Activated T-cell treated with anti-CD3 and anti-CD28 coated beads for 4 hours (primary cell): ENCODE results near the gene DTX1.
"Not testable (repeated sequence)": the region's sequence is repeated elsewhere in the genome, so short reads cannot be mapped to it uniquely, and the experiment has no call there.

ENCODE experiments used
- DNase-seq: peaks from one replicate; pipeline ENCODE4 v3.0.0-alpha.2; 2020

The DTX1 gene

DNA sequence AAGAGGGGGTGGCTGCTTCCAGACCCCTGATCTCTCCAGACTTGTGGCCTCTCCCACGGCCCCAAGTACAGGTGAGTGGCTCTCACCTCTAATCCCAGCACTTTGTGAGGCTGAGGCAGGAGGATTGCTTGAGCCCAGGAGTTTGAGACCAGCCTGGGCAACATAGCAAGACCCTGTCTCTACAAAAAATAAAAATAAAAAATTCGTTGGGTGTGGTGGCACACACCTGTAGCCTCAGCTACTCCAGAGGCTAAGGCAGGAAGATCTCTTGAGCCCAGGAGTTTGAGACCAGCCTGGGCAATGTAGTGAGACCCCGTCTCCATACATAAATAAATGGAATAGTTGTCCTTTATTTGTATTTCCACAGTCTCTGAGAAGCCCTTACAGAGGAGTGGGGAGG lies 85.2 kb downstream of the DTX1 start:
- DNase-seq: not testable (repeated sequence)

DNA sequence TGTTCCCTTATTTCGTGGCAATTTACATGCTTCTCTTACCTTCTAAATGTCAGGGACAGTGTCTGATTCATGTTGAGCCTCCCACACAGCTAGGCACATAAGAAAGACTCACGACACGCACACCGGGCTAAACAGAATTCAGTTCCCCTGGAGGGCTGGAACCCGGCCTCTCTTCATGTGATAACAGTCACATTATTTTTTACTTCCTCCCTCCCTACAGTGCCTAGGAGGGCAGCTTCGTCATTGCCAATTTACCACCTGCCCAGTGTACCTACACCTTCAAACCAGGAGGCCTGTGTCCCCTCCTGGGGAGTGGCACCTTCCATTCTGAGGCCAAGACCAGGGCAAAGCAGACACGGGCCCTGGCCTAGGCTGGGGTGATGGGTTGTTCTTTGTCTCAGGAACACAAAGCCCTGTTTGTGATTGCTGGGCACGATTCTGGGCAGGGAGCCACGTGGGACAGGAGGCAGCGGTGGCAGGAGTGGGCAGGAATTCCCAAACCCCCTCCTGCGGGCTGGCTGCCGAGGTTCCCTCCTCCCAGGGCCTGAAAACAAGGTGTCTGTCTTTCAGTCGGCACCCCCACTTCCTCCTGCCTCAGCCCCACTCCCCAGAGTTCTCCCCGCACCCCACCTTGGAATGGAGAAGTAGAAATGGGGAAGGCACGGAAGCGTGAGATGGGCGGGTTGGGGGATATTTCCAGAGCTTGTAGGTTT lies 85.8 kb downstream of the DTX1 start:
- DNase-seq: no peak

GRCh38 chr12:113142886-113143332 lies 86.4 kb downstream of the DTX1 start:
- DNase-seq: no peak

GRCh38 chr12:113143959-113144358 lies 87.4 kb downstream of the DTX1 start:
- DNase-seq: no peak

DNA sequence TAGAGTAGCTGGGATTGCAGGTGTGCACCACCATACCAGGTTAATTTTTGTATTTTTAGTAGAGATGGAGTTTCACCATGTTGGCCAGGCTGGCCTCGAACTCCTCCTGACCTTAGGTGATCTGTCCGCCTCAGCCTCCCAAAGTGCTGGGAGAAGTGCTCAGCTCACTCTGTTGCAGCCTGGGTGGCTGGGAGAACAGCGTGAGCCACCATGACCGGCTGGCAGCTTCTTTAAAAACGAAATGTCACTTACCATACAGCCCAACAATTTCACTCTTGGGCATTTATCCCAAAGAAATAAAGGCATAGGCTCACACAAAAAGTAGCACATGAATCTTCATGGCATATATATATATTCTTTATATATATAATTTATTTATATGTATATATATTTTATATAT lies 88.3 kb downstream of the DTX1 start:
- no peak for DNase-seq

GRCh38 chr12:113145720-113146551 lies 89.4 kb downstream of the DTX1 start:
- no peak for DNase-seq

- no peak for DNase-seq
These were observed 90.5 kb downstream of the DTX1 start for GRCh38 chr12:113146999-113147398.
